ENCODE data around the gene THTPA.
"Not testable (repeated sequence)": the region's sequence is repeated elsewhere in the genome, so short reads cannot be mapped to it uniquely, and the experiment has no call there.

Gene THTPA

DNA sequence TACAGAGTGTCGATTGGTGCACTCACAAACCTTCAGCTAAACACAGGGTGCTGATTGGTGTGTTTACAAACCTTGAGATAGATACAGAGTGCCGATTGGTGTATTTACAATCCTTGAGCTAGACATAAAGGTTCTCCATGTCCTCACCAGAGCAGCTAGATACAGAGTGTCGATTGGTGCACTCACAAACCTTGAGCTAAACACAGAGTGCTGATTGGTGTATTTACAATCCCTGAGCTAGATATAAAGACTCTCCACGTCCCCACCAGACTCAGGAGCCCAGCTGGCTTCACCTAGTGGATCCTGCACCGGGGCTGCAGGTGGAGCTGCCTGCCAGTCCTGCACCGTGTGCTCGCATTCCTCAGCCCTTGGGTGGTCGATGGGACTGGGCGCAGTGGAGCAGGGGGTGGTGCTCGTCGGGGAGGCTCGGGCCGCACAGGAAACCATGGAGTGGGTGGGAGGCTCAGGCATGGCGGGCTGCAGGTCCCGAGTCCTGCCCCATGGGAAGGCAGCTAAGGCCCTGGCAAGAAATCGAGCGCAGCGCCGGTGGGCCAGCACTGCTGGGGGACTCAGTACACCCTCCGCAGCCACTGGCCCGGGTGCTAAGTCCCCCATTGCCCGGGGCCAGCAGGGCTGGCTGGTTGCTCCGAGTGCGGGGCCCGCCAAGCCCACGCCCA lies 28.6 kb downstream of the THTPA start:
- not testable (repeated sequence) for DNase-seq

DNA sequence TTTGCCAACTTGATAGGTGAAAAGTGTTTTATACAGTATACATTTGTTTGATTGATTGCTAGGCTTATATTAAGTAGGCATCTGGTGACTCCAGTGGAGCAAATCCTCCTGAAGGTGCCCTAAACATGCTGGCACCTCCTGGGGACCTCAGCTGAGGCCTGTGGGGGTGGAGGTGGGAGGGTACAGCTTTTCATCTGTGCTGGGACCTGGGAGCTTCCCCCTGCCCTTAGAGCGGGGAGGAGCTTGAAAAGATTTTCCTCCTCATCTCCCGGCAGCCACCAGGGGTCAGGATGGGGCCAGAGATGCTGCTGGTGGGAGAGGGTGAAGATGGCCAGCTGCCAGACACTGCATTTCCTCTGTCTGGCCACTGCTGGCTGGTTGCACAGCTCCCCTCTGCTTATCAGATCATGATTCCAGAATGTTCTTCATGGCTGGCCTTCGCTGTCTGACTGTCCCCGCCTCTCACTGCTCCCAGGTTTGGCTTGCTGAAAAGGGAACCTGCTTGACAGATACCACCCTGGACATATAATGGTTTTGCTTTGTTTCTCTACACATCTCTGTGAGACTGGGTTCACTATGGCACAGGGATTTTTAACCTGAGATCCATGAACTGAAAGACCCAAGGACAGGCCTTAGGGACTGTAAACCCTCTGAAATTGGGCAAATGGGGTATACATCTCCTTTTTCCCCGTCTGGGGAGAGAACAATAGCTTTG lies 33.0 kb downstream of the THTPA start:
- peak; percentile 91 for DNase-seq

DNA sequence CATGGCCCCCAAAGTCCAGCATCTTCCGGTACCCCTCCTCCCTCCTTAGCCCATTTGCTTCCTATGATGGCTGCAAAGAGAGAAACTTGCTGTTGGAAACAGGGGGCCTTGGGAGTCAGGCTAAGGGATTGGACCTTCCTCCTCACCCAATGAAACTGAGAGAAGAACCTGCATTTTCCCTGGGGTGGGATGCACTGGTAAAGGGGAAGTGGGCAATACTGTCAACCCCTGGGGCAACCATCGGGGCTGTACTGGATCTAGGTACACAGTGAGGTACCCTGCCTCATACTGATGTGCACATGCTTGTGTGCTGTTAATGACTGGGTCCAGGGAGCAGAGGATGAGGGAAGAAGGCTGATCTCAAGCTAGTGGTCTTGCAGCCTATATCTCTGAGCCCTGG lies 33.5 kb downstream of the THTPA start:
- DNase-seq: no peak

DNA sequence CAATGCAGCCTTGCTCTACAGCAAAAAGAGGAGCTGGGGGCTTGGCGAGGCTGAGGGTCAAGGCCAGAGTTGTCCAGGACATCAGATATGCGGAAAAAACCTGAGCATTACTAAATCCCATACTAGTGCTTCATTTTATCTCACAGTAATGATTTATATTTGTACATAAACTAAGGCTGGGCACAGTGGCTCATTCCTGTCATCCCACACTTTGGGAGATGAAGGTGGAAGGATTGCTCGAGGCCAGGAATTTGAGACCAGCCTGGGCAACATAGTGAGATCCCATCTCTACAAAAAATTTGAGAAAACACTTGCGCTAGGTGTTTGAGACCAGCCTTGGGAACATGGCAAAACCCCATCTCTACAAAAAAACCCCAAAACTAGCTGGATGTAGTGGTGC lies 34.1 kb downstream of the THTPA start:
- no peak for DNase-seq

DNA sequence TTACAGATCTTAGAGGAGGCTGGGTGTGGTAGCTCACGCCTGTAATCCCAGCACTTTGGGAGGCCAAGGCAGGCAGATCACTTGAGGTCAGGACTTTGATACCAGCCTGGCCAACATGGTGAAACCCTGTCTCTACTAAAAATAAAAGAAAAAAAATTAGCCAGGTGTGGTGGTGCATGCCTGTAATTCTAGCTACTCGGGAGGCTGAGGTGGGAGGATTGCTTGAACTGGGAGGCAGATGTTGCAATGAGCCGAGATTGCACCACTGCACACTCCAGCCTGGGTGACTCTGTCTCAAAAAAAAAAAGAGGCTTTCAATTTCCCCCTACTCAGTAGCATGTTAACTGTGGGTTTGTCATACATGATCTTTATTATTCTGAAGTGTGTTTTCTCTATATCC lies 38.1 kb downstream of the THTPA start:
- not testable (repeated sequence) for DNase-seq

DNA sequence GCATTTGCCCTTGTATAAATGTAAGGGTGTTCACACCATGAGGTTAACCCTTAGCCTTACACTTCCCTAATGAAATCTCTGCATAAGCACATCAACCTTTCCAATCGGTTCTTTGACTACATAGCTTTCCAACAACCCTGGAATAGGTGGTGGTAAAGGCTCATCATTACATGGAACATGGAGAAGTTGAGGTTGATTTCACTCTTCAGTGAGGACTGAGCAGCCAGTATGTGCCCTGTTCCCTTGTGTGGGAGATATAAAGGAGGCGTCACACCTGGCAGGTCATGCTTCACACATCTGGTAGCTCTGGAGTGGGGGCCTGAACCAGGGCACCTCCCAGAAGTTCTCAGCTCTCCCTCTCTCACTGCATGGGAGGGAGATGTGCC lies 44.2 kb downstream of the THTPA start:
- no peak for DNase-seq

DNA sequence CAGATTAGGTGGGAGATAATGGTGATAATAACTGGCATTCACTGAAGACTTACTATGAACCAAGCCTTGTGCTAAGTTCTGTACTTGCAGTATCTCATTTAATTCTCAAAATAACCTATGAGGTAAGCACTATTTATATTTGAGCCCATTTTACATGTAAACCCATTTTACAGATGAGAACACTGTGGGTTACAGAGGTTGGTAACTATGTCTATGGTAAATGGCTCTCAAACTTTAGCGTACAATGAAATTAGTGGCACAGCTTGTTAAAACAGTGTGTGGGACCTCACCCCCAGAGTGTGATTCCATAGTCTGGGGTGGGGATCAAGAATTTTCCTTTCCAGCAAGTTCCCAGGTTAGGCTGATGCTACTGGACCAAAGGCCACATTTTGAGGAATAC lies 44.7 kb downstream of the THTPA start:
- no peak for DNase-seq

DNA sequence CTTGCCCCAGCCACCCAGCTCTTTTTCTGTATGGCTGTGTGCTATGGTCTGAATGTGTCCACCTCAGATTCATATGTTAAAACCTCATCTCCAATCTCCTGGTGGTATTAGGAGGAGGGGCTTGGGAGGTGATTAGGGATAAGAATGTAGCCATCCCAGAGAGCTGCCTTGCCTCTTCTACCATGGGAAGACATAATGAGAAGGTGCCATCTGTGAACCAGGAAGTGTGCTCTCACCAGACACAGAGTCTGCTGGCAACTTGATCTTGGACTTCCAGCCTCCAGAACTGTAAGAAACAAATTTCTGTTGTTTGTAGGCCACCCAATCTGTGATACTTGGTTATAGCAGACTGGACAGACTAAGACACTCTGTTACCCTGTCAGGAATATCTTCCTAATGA lies 45.4 kb downstream of the THTPA start:
- no peak for DNase-seq

DNA sequence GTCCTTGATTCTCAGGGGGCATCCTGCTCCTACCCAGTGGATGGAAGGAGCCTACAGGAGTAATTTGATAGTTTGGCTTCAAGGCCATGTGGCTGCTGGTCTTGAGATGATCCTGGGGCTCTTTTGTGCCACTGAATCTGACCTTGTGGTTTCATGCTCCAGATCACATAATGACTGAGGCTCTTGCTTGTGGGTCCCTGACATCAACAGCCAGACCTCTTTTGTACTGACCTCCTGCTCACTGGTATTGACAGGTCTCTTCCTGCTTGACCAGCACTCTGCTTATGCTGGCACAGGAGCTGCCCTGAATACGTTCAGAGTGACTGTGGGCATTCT lies 45.7 kb downstream of the THTPA start:
- no peak for DNase-seq

DNA sequence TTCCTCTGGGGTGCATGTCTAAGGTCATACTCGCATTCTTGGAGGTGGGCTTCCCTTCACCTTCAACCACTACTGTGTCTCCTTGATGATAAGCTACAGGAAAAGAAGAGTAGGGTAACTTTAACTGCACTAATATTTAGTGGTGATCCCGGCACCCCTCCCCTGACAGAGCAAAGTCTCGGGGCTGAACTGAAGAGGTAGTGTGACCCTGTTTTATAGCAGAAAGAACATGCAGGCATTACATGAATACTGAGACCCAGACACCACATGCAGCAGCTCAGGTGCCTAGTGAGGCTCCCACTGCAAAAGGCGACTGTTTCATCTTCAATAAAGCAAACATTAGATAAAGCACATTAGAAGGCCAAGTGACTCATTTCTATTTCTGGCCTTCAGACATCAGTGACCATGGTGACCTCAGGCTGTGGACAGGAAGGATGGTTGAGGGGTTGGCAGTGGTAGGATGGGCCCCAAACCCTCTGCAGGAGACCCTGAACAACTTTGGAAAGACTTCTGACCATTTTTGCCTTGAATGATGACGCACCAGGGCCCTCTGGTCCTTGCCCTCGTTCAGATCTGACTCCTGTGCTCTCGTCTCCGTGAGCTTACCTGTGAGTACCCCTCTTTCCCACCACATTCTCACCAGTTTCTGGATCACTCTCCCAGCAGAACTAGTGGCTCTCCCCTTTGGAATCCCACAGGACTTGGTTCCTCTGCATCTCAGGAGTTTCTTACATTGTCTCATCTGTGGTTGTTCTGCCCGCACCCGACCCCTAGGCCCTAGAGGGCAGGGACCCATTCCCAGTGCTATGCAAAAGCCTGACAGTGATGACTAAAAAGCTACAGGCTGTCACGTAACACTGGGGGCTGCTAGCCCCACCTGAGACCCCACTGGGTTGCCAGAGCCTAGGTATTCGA lies 46.4 kb downstream of the THTPA start:
- DNase-seq: no peak

DNA sequence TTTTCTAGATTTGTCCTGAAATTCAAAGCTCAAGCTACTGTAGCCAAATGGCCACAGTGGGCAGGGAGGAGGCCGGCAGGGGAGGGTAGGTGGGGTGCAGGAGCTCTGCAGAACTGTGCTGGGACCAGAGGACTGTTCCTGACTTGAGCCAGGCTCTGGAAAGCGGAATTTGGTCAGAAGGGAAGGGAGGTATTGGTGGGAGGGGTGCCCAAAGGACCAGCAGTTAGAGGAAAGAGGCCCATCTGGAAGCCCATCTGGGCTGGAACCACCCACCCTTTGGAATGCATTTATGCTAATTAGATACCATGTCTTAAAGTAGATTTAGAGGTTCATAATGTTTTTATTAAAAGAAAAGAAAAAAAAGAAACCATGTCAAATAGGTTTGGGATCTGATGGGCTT lies 47.0 kb downstream of the THTPA start:
- no peak for DNase-seq

DNA sequence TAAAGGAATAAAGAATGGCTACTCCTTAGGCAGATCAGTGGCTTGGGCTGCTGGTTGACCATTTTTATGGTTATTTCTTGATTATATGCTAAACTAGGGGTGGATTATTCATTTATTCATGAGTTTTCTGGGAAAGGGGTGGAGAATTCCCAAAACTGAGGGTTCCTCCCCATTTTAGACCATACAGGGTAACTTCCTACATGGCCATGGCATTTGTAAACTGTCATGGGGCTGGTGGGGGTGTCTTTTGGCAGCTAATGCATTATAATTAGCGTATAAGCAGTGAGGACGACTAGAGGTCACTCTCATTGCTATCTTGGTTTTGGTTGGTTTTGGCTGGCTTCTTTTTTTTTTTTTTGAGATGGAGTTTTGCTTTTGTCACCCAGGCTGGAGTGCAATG lies 48.1 kb downstream of the THTPA start:
- DNase-seq: no peak

DNA sequence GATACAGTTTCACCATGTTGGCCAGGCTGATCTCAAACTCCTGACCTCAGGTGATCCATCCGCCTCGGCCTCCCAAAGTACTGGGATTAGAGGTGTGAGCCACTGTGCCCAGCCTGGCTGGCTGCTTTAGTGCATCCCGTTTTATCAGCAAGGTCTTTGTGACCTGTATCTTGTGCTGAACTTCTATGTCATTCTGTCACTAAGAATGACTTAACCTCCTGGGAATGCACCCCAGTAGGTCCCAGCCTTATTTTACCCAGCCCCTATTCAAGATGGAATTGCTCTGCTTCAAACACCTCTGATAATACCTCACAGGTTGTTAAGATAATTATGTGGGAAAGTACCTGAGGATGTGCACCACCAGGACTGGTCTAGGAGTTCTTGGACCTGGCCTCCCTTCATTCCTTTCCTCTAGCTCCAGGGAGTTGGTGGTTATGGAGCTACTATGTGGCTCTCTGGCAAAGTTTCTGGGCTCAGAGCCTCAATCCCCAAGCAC lies 48.7 kb downstream of the THTPA start:
- no peak for DNase-seq

DNA sequence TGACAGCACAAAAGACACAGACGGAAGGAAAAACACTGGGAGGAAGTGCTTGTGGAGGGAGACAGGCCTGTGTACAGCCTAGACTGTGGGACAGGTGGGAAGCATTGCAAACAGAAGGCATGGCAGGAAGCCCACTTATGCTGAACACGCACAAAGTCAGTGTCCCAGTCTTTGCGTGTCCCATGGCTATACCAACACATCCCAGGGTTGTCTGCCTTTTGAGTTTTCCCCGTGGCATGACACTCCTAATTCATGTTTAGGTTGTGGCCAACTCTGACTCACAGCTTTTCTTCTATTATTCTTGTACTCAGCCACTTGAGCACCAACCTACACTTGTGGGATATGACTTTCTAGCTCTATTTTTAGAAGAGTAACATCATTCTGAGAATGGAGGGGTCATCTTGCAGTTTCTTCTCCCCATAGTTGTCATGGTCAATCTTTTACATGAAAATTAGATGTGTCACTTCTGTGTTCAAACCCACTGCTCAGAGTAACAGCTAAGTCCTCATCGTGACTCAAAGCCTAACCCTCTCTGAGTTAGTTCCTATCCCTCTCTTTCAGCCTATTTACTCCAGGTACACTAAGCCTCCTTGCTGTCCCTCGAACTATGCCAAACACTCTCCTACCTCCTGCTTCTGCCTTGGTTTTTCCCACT lies 50.0 kb downstream of the THTPA start:
- DNase-seq: peak; percentile 51 to 53

DNA sequence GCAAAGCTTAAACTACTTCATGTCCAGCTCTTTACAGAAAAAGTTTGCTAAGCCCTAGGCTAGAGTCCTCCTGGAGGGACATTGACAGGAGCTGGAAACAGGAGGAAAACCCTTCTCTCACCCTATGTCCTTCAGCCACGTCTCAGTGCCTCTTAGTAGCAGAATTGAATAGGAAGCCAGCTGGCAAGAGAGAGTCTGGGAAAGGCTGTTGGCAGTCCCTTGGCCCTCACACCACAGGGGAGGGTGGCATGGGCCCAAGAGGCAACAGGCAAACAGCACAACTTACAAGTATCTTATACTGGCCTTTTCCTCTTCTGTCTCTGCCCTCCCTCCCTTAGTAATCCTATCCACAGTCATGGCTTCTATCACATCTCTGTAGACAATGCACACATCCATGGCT lies 52.4 kb downstream of the THTPA start:
- DNase-seq: no peak

DNA sequence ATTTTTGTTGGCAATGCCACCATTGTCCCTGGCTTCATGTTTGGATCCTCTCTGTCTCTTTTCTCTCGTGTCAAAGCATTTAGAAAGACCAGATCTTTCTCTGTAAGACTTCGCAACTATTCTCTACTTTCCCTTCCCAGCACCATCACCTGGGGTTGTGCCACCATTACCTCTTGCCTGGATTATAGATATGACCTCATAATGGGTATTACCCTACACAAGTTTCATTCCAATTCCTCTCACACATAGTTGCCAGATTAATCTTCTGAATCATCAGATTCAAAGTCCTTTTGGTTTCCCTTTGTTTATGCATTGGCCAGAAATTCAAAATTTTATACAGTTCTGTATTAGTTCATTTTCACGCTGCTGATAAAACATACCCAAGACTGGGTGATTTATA lies 52.9 kb downstream of the THTPA start:
- DNase-seq: no peak

DNA sequence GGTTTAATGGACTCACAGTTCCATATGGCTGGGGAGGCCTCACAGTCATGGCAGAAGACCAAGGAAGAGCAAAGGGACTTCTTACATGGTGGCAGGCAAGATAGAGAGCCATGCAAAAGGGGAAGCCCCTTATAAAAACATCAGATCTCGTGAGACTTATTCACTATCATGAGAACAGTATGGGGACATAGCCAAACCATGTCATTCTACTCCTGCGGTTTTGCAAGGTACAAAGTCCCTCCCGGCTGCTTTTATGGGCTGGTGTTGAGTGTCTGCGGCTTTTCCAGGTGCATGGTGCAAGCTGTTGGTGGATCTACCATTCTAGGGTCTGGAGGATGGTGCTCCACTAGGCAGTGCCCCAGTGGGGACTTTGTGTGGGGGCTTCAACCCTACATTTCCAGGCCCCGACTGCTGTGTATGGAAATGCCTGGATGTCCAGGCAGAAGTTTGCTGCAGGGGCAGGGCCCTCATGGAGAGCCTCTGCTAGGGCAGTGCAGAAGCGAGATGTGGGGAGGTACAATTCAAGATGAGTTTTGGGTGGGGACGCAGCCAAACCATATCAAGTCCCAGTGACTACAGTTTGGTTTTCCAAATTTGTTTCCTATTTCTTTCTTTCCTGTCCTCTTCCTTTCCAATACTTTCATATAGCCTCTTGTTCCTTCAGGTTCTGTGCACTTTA lies 53.5 kb downstream of the THTPA start:
- DNase-seq: not testable (repeated sequence)
